Endothelial cell of umbilical vein (primary cell): ENCODE results near the gene RRAS. TPM values are rescaled to one million over a fixed set of nuclear protein-coding genes. Genes with fewer than 3 reads are reported as not detected.

Experiments
- BruUV-seq: library from RNA; stranded (reverse); fragments of 400-500 nt; replicated peaks from 2 replicates; lab custom pipeline; 2021; lab: Mats Ljungman, UMichigan
- CTCF ChIA-PET: fragments of 300-600, 350-600 bp; sonication (Branson Sonifier 250); formaldehyde crosslinking; loops from one replicate; lab custom pipeline; 2021; ENCODE audit warnings: antibody characterized with exemption, inconsistent platforms; lab: Charles Lee
- POLR2A ChIA-PET: fragments of 300-600, 350-600 bp; sonication (Branson Sonifier 250); formaldehyde crosslinking; loops from one replicate; lab custom pipeline; 2021; ENCODE audit warnings: antibody characterized with exemption, inconsistent platforms; lab: Charles Lee
- DNase-seq: peaks from one replicate; pipeline ENCODE4 v3.0.0-alpha.2; 2011; ENCODE audit warnings: low read depth, low spot score
- FAIRE-seq: peaks from 2 replicates; lab custom pipeline; 2011; peaks lifted over from hg19 to GRCh38; lab: Jason Lieb, UNC
- H2AFZ ChIP-seq: 2 replicates; pipeline ENCODE4 v1.6.0; 2012; ENCODE audit warnings: low read depth, low read length, control low read depth, inconsistent platforms
- H3K27ac ChIP-seq: 2 replicates; pipeline ENCODE4 v1.5.1; 2011; ENCODE audit warnings: low read depth, mild to moderate bottlenecking, control low read depth, low read length, moderate library complexity; ENCODE audit not compliant: insufficient read depth
- H3K27me3 ChIP-seq, 2 experiments: 2 replicates each; pipeline versions ENCODE4 v1.6.0 to v1.6.1; 2011; ENCODE audit warnings: low read length in 2 of 2, mixed read lengths in 1 of 2; ENCODE audit not compliant: control insufficient read depth in 2 of 2, insufficient read depth in 2 of 2
- H3K36me3 ChIP-seq, 2 experiments: 2 replicates in 1 of 2; 3 replicates in 1 of 2; pipeline ENCODE4 v1.5.1; 2011; ENCODE audit warnings: low read length in 2 of 2, mild to moderate bottlenecking in 1 of 2, moderate library complexity in 1 of 2; ENCODE audit not compliant: control insufficient read depth in 2 of 2, insufficient read depth in 2 of 2; ENCODE audit errors: extremely low read depth in 1 of 2
- H3K4me1 ChIP-seq: 3 replicates; pipeline ENCODE4 v1.5.1; 2011; ENCODE audit warnings: mild to moderate bottlenecking, low read length; ENCODE audit not compliant: control insufficient read depth, insufficient read depth; ENCODE audit errors: extremely low read depth
- H3K4me2 ChIP-seq: 2 replicates; pipeline ENCODE4 v1.6.1; 2011; ENCODE audit warnings: low read length, control low read depth, mixed read lengths; ENCODE audit not compliant: insufficient read depth
- H3K4me3 ChIP-seq, 3 experiments: fragments of 200-600 bp in 1 of 3; sonication (generic), shearing (Covaris generic) in 1 of 3; replicated peaks in 1 of 3; 2 replicates each; pipeline ENCODE4 v1.5.1; 2011 to 2016; ENCODE audit warnings: control low read depth in 3 of 3, low read length in 3 of 3, mild to moderate bottlenecking in 2 of 3, inconsistent platforms in 1 of 3, low read depth in 1 of 3, moderate library complexity in 1 of 3; ENCODE audit not compliant: insufficient read depth in 1 of 3
- H3K79me2 ChIP-seq: 2 replicates; pipeline ENCODE4 v1.6.0; 2012; ENCODE audit warnings: low read length, inconsistent platforms; ENCODE audit not compliant: control insufficient read depth, insufficient read depth
- H3K9ac ChIP-seq: replicated peaks from 2 replicates; pipeline ENCODE3; 2011; ENCODE audit warnings: low read length, control low read depth; ENCODE audit not compliant: insufficient read depth; ENCODE audit errors: extremely low read depth
- H3K9me1 ChIP-seq: replicated peaks from 3 replicates; pipeline ENCODE4 v1.6.0; 2011; ENCODE audit warnings: mild to moderate bottlenecking, low read length; ENCODE audit not compliant: control insufficient read depth, insufficient read depth; ENCODE audit errors: extremely low read depth
- H3K9me3 ChIP-seq: replicated peaks from 2 replicates; pipeline ENCODE4 v1.5.1; 2012; ENCODE audit warnings: low read length, inconsistent platforms; ENCODE audit not compliant: control insufficient read depth, insufficient read depth
- H4K20me1 ChIP-seq: replicated peaks from 2 replicates; pipeline ENCODE3; 2011; ENCODE audit warnings: mild to moderate bottlenecking, low read length; ENCODE audit not compliant: control insufficient read depth, insufficient read depth; ENCODE audit errors: extremely low read depth
- EZH2 ChIP-seq: IDR thresholded peaks from 2 replicates; pipeline ENCODE4 v1.6.1; 2012; ENCODE audit warnings: borderline replicate concordance, low read depth, mild to moderate bottlenecking, moderate library complexity, low read length, inconsistent platforms; ENCODE audit not compliant: severe bottlenecking
- FOS ChIP-seq: IDR thresholded peaks from 2 replicates; pipeline ENCODE4 v1.6.1; 2011; ENCODE audit warnings: mild to moderate bottlenecking, low read length, moderate library complexity, borderline replicate concordance; ENCODE audit not compliant: insufficient read depth
- GATA2 ChIP-seq: IDR thresholded peaks from 2 replicates; pipeline ENCODE4 v1.7.0; 2011; ENCODE audit warnings: low read depth, mild to moderate bottlenecking, moderate library complexity, mixed read lengths, low read length; ENCODE audit not compliant: insufficient read length, insufficient read depth
- JUN ChIP-seq: IDR thresholded peaks from 2 replicates; pipeline ENCODE4 v1.6.1; 2011; ENCODE audit warnings: borderline replicate concordance, low read depth; ENCODE audit not compliant: insufficient read length, insufficient read depth
- MYC ChIP-seq: IDR thresholded peaks from one replicate; pipeline ENCODE4 v1.6.1; 2011; ENCODE audit warnings: mild to moderate bottlenecking, low read depth, low read length
- POLR2A ChIP-seq: IDR thresholded peaks from 2 replicates; pipeline ENCODE4 v1.6.1; 2012; ENCODE audit warnings: low read depth, mild to moderate bottlenecking, control low read depth, low read length
- POLR2AphosphoS5 ChIP-seq: IDR thresholded peaks from 2 replicates; pipeline ENCODE4 v1.6.1; 2012; ENCODE audit warnings: low read depth, mild to moderate bottlenecking, control low read depth, low read length, moderate library complexity; ENCODE audit not compliant: insufficient read depth
- dilution Hi-C: fragments of 300-500 bp; cut with MboI; formaldehyde crosslinking; loops from one replicate; pipeline ENCODE4 v1.15.0; 2019; ENCODE audit warnings: low sequenced_read_pairs; ENCODE audit not compliant: extremely low pct_ligation_motif_present
- intact Hi-C: fragments of 100-400 bp; cut with micrococcal nuclease; formaldehyde crosslinking; loops from one replicate; pipeline ENCODE4 v1.10.0; 2022
- polyA plus RNA-seq, 4 experiments: library from polyadenylated mRNA; depleted of rRNA in 3 of 4; stranded (reverse) in 3 of 4; unstranded in 1 of 4; fragments of >200 nt; gene quantifications; 2 replicates each; pipeline versions ENCODE4 v1.2.1 to v1.2.3, GENCODE V29; 2011 to 2012; ENCODE audit warnings: missing spikeins in 1 of 4
- total RNA-seq: library from RNA; stranded (reverse); gene quantifications from 2 replicates; pipeline ENCODE4 v1.2.3, GENCODE V29; 2021
- TF ChIP-seq, protein P1 (sequence below), 2 donors: IDR thresholded peaks; 1 replicate in 1 of 2; 2 replicates in 1 of 2; pipeline ENCODE4 v1.5.1; 2011; ENCODE audit warnings: low read length in 2 of 2, mild to moderate bottlenecking in 2 of 2, moderate library complexity in 2 of 2, control low read depth in 1 of 2, inconsistent platforms in 1 of 2, low read depth in 1 of 2; ENCODE audit not compliant: insufficient read depth in 1 of 2; ENCODE audit errors: extremely low read depth in 1 of 2
- TF ChIP-seq, protein P2 (sequence below): IDR thresholded peaks from 2 replicates; pipeline ENCODE4 v1.6.1; 2011; ENCODE audit not compliant: insufficient read depth, insufficient read length

The RRAS gene
- total and polyA plus RNA-seq, 2 donors (not counting 3 experiments of a cell fraction or from before 2014, with no cell fraction given) = 89.5 to 250 TPM

DNA sequence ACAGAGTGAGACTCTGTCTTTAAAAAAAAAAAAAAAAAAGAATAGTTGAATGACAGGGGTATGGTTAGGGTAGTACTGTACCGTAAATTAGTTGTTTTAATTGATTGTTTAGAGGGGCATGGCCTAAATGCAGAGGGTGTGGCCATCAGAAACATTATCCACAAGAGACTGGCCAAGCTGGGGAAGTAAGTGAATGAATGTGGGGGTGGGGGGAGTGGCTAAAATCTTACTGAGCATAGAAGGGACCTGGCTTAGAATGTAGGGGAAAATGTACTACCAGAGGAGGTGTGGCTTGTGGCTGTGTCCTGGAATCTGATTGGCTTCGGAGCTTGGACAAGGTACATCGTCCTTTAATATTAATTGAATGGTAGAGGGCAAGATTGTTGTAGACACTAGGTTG lies 29.6 kb upstream of the RRAS start:
- Histone ChIP-seq H3K9me1 (no peaks in the 10 kb centered on the region), H3K79me2 (peaks cover 17% of the 10 kb centered on the region), H3K27me3 (no peaks in the 10 kb centered on the region), H2AFZ (no peak overlapping the region), H3K4me3 (no peak overlapping the region), H3K27ac (no peak overlapping the region), H3K9me3 (no peaks in the 10 kb centered on the region), H3K36me3 (no peaks in the 10 kb centered on the region), H3K9ac (no peak overlapping the region), H4K20me1 (no peaks in the 10 kb centered on the region), H3K4me2 (no peak overlapping the region), H3K4me1 (peaks cover 10% of the 10 kb centered on the region)
- no peak for TF ChIP-seq MYC
- TF ChIP-seq GATA2 = no peak
- TF ChIP-seq, protein P1, sequence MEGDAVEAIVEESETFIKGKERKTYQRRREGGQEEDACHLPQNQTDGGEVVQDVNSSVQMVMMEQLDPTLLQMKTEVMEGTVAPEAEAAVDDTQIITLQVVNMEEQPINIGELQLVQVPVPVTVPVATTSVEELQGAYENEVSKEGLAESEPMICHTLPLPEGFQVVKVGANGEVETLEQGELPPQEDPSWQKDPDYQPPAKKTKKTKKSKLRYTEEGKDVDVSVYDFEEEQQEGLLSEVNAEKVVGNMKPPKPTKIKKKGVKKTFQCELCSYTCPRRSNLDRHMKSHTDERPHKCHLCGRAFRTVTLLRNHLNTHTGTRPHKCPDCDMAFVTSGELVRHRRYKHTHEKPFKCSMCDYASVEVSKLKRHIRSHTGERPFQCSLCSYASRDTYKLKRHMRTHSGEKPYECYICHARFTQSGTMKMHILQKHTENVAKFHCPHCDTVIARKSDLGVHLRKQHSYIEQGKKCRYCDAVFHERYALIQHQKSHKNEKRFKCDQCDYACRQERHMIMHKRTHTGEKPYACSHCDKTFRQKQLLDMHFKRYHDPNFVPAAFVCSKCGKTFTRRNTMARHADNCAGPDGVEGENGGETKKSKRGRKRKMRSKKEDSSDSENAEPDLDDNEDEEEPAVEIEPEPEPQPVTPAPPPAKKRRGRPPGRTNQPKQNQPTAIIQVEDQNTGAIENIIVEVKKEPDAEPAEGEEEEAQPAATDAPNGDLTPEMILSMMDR (IDR thresholded peaks at IDR 0.05; ENCODE audit: extremely low read depth in 1 of 2, insufficient read depth in 1 of 2, low read depth in 1 of 2, low read length in 2 of 2) = no peak
- TF ChIP-seq JUN = no peak
- no peak for TF ChIP-seq POLR2AphosphoS5
- TF ChIP-seq, protein P2, sequence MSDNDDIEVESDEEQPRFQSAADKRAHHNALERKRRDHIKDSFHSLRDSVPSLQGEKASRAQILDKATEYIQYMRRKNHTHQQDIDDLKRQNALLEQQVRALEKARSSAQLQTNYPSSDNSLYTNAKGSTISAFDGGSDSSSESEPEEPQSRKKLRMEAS = no peak
- TF ChIP-seq FOS = no peak
- no peak for TF ChIP-seq EZH2
- TF ChIP-seq POLR2A = no peak
- intact Hi-C loops = no loop called here
- dilution Hi-C loops = no loop called here
- no peak for FAIRE-seq
- no peak for DNase-seq
- BruUV-seq = no TSS peak
- ChIA-PET CTCF (interaction anchor here (0.7 to 0.9 kb wide), 2 partner anchors 12 to 95 kb away, joined by 3 read pairs; no protein-coding TSS in a partner anchor), POLR2A (no interaction called here)
